ENCODE results near the gene CEP162.
A peak's percentile ranks its signal among the peaks of the same experiment; 100 is the strongest.
"Not testable (repeated sequence)": the region's sequence is repeated elsewhere in the genome, so short reads cannot be mapped to it uniquely, and the experiment has no call there.

Gene CEP162

GRCh38 chr6:84227044-84227433 is 404 bp downstream of the CEP162 start:
- no peak for DNase-seq (ENCODE audit: low read depth)
- peak overlapping the region; percentile 99 for H3K4me3 ChIP-seq (ENCODE audit: control insufficient read depth, low read depth, low read length)
- TF ChIP-seq CTCF (IDR thresholded peaks at IDR 0.05; ENCODE audit: control insufficient read depth, insufficient read depth, low read depth, low read length, missing control alignments), result no peak

GRCh38 chr6:84224251-84224650 is 3.2 kb downstream of the CEP162 start:
- H3K4me3 ChIP-seq (ENCODE audit: control insufficient read depth, low read depth, low read length), result no peak overlapping the region
- TF ChIP-seq CTCF (IDR thresholded peaks at IDR 0.05; ENCODE audit: control insufficient read depth, insufficient read depth, low read depth, low read length, missing control alignments), result no peak
- DNase-seq (ENCODE audit: low read depth), result peak; percentile 66

GRCh38 chr6:84223608-84224007 is 3.8 kb downstream of the CEP162 start:
- not testable (repeated sequence) for DNase-seq (ENCODE audit: low read depth); H3K4me3 ChIP-seq (ENCODE audit: control insufficient read depth, low read depth, low read length)

GRCh38 chr6:84222426-84222825 is 5.0 kb downstream of the CEP162 start:
- TF ChIP-seq CTCF (IDR thresholded peaks at IDR 0.05; ENCODE audit: control insufficient read depth, insufficient read depth, low read depth, low read length, missing control alignments), result no peak
- no peak overlapping the region for H3K4me3 ChIP-seq (ENCODE audit: control insufficient read depth, low read depth, low read length)
- no peak for DNase-seq (ENCODE audit: low read depth)

- TF ChIP-seq CTCF (IDR thresholded peaks at IDR 0.05; ENCODE audit: control insufficient read depth, insufficient read depth, low read depth, low read length, missing control alignments), result no peak
- no peak for DNase-seq (ENCODE audit: low read depth)
- H3K4me3 ChIP-seq (ENCODE audit: control insufficient read depth, low read depth, low read length), result no peak overlapping the region
Measured at GRCh38 chr6:84220809-84221409, 6.5 kb downstream of the CEP162 start.

GRCh38 chr6:84218091-84218490 is 9.4 kb downstream of the CEP162 start:
- TF ChIP-seq CTCF (IDR thresholded peaks at IDR 0.05; ENCODE audit: control insufficient read depth, insufficient read depth, low read depth, low read length, missing control alignments), result no peak
- DNase-seq (ENCODE audit: low read depth), result no peak
- no peak overlapping the region for H3K4me3 ChIP-seq (ENCODE audit: control insufficient read depth, low read depth, low read length)

GRCh38 chr6:84213217-84213616 is 14.2 kb downstream of the CEP162 start:
- no peak for DNase-seq (ENCODE audit: low read depth)
- no peak overlapping the region for H3K4me3 ChIP-seq (ENCODE audit: control insufficient read depth, low read depth, low read length)
- no peak for TF ChIP-seq CTCF (IDR thresholded peaks at IDR 0.05; ENCODE audit: control insufficient read depth, insufficient read depth, low read depth, low read length, missing control alignments)
